ENCODE data around the gene TSPAN2.

GRCh38 chr1:115089420-115090185 is at the start of gene TSPAN2:
- TF ChIP-seq POLR2A (IDR thresholded peaks at IDR 0.05) (no peak), CTCF (IDR thresholded peaks at IDR 0.05) (no peak)
